ENCODE results near the gene LIPE. TPM values are rescaled to one million over a fixed set of nuclear protein-coding genes. Genes with fewer than 3 reads are reported as not detected.

LIPE gene, protein sequence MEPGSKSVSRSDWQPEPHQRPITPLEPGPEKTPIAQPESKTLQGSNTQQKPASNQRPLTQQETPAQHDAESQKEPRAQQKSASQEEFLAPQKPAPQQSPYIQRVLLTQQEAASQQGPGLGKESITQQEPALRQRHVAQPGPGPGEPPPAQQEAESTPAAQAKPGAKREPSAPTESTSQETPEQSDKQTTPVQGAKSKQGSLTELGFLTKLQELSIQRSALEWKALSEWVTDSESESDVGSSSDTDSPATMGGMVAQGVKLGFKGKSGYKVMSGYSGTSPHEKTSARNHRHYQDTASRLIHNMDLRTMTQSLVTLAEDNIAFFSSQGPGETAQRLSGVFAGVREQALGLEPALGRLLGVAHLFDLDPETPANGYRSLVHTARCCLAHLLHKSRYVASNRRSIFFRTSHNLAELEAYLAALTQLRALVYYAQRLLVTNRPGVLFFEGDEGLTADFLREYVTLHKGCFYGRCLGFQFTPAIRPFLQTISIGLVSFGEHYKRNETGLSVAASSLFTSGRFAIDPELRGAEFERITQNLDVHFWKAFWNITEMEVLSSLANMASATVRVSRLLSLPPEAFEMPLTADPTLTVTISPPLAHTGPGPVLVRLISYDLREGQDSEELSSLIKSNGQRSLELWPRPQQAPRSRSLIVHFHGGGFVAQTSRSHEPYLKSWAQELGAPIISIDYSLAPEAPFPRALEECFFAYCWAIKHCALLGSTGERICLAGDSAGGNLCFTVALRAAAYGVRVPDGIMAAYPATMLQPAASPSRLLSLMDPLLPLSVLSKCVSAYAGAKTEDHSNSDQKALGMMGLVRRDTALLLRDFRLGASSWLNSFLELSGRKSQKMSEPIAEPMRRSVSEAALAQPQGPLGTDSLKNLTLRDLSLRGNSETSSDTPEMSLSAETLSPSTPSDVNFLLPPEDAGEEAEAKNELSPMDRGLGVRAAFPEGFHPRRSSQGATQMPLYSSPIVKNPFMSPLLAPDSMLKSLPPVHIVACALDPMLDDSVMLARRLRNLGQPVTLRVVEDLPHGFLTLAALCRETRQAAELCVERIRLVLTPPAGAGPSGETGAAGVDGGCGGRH
- polyA plus RNA-seq (ENCODE audit: low read depth in 6 of 6) = 10 to 100 TPM in 4 of 6 donors, 1 to 10 TPM in 2; 7.2 to 16.5 (median 11.6) TPM

DNA sequence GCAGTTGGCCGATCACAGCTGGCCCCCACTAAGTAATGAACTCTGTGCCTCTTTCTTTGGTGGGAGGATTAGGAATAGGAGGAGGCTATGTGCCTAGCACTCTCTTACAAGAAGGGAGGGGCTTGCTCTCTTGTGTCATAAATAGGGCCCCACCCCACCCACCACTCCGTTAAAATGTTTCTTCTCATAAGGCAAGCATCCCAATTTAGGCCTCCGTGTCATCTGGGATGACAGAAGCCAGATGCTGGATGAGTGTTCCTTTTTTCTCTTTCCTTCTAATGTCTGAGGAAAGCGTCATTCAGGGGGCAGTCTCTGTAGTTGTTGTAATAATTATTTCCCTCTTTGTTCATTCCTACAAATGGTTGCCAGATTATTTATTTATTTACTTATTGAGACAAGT, at the start of gene LIPE:
Gene LIPE, minus strand, starts transcription at position 76 of the 400 bp plus-strand sequence. CDS start 239 bp downstream, outside the sequence.
- no peak for DNase-seq
- H3K4me1 Mint-ChIP-seq = peaks cover 15 to 27% (median 15%) of the 10 kb centered on the region in 3 donors
- H3K27me3 Mint-ChIP-seq = no peaks in the 10 kb centered on the region
- H3K27ac Mint-ChIP-seq = peak within 1 kb of the TSS in 3 of 6 donors; percentile 39 to 70 (median 44)
- H3K4me3 Mint-ChIP-seq = peak within 1 kb of the TSS in 3 of 8 donors; percentile 25 to 73 (median 65)
- H3K9me3 Mint-ChIP-seq = no peaks in the 10 kb centered on the region
- ATAC-seq (ENCODE audit: low read depth in 2 of 2) = no peak
- no peaks in the 10 kb centered on the region for H3K36me3 Mint-ChIP-seq

DNA sequence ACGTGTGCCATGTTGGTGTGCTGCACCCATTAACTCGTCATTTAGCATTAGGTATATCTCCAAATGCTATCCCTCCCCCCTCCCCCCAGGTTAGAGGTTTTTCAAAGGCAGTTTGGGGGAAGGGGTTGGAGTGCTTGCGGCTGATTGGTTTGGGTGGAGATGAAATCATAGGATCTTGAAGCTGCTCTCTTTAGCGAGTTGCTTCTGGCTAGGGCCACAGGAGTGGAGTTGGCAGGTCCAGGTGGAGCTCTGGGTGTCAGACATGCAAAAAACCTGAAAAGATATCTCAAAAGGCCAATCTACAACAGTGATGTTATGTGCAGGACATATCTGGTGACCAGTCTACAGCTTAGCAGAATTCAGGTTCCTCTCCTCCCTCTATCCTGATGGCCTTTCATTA, 48.2 kb upstream of the LIPE start:
- H3K4me3 Mint-ChIP-seq = no peak overlapping the region
- no peaks in the 10 kb centered on the region for H3K36me3 Mint-ChIP-seq
- H3K9me3 Mint-ChIP-seq = peaks cover 0 to 2% (median 0%) of the 10 kb centered on the region in 7 donors
- no peak for DNase-seq
- H3K4me1 Mint-ChIP-seq = peaks cover 0 to under 1% (median under 1%) of the 10 kb centered on the region in 3 donors
- peak overlapping the region in 1 of 6 donors; percentile 37 for H3K27ac Mint-ChIP-seq
- ATAC-seq (ENCODE audit: low read depth in 2 of 2) = no peak
- peaks cover 0 to 5% (median 0%) of the 10 kb centered on the region in 3 donors for H3K27me3 Mint-ChIP-seq

DNA sequence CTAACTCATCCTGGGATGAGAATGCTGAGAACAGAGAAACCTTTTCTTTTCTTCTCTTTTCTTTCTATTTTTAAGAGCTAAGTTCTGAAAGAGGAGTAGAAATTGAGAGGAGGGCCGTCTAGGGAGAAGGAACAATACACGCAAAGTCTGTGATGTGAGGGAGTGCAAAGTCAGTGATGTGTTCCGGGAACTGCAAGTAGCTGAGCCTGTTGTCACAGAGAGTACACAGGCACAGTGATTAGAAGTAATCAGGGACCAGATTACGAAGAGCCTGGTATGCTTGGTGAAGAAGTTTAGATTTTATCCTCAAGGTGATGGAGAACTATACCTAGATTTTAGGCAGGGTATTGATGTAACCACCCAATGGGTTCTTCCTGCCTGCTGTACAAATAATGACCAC, 47.6 kb upstream of the LIPE start:
- peaks cover 0 to 5% (median 0%) of the 10 kb centered on the region in 3 donors for H3K27me3 Mint-ChIP-seq
- DNase-seq = no peak
- no peak overlapping the region for H3K4me3 Mint-ChIP-seq
- H3K9me3 Mint-ChIP-seq = peaks cover 0 to 2% (median 0%) of the 10 kb centered on the region in 7 donors
- H3K36me3 Mint-ChIP-seq = no peaks in the 10 kb centered on the region
- H3K27ac Mint-ChIP-seq = no peak overlapping the region
- ATAC-seq (ENCODE audit: low read depth in 2 of 2) = no peak
- peaks cover 1 to 5% (median 2%) of the 10 kb centered on the region in 3 donors for H3K4me1 Mint-ChIP-seq

- ATAC-seq (ENCODE audit: low read depth in 2 of 2) = no peak
- peak overlapping the region in 1 of 6 donors; percentile 47 for H3K27ac Mint-ChIP-seq
These were observed 46.5 kb upstream of the LIPE start for GRCh38 chr19:42473686-42474085.

GRCh38 chr19:42472402-42473147, 45.4 kb upstream of the LIPE start:
- no peaks in the 10 kb centered on the region for H3K36me3 Mint-ChIP-seq
- DNase-seq (no peak), ATAC-seq (ENCODE audit: low read depth in 2 of 2) (no peak)
- H3K9me3 Mint-ChIP-seq = peaks cover 0 to 2% (median 0%) of the 10 kb centered on the region in 7 donors
- no peak overlapping the region for H3K4me3 Mint-ChIP-seq
- peaks cover 4 to 16% (median 11%) of the 10 kb centered on the region in 3 donors for H3K4me1 Mint-ChIP-seq
- H3K27me3 Mint-ChIP-seq = peaks cover 0 to 5% (median 0%) of the 10 kb centered on the region in 3 donors
- H3K27ac Mint-ChIP-seq = no peak overlapping the region

More at GRCh38 chr19:42473686-42474085, 46.5 kb upstream of the LIPE start:
- Mint-ChIP-seq H3K27me3 (peaks cover 0 to 5% (median 0%) of the 10 kb centered on the region in 3 donors), H3K4me3 (no peak overlapping the region), H3K4me1 (peaks cover 4 to 9% (median 5%) of the 10 kb centered on the region in 3 donors), H3K36me3 (no peaks in the 10 kb centered on the region), H3K9me3 (peaks cover 0 to 2% (median 0%) of the 10 kb centered on the region in 7 donors)
- DNase-seq = no peak

DNA sequence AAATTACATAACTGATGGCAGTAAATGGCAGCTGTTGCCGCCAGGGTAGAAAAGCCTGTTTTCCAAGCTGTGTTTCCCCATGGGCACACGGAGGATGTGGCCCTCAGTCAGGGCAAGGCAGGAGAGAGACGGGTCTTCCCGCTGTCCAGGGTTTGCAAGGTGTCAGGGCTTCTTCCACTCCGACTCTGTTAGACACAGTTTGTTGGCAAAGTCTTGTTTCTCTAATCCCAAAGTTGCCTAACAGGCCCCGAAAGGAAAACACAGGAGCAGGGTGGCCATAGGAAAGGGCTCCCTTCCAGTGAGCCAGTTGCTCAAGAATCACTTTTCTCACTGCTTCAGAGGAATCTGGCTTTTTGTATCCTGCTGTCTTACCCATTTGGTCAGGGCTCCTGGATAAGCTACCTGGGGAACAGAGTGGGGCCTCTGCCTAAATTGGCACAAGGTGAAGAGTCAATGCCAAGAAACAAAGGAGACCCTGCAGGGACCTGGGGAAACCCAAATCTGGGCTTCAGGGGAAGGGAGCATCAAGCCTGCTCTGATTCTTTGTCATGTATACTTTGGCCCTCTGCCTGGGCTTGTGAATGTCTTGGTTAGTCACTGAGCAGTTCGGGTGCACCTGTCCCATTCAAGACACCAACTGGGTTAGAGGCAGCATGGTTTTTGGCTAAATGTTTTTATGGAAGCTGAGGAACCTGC, 44.5 kb upstream of the LIPE start:
- Mint-ChIP-seq H3K4me3 (no peak overlapping the region), H3K27ac (no peak overlapping the region), H3K9me3 (no peaks in the 10 kb centered on the region), H3K36me3 (no peaks in the 10 kb centered on the region), H3K27me3 (peaks cover 0 to 5% (median 0%) of the 10 kb centered on the region in 3 donors), H3K4me1 (peaks cover 11 to 24% (median 19%) of the 10 kb centered on the region in 3 donors)
- DNase-seq (no peak), ATAC-seq (ENCODE audit: low read depth in 2 of 2) (no peak)

DNA sequence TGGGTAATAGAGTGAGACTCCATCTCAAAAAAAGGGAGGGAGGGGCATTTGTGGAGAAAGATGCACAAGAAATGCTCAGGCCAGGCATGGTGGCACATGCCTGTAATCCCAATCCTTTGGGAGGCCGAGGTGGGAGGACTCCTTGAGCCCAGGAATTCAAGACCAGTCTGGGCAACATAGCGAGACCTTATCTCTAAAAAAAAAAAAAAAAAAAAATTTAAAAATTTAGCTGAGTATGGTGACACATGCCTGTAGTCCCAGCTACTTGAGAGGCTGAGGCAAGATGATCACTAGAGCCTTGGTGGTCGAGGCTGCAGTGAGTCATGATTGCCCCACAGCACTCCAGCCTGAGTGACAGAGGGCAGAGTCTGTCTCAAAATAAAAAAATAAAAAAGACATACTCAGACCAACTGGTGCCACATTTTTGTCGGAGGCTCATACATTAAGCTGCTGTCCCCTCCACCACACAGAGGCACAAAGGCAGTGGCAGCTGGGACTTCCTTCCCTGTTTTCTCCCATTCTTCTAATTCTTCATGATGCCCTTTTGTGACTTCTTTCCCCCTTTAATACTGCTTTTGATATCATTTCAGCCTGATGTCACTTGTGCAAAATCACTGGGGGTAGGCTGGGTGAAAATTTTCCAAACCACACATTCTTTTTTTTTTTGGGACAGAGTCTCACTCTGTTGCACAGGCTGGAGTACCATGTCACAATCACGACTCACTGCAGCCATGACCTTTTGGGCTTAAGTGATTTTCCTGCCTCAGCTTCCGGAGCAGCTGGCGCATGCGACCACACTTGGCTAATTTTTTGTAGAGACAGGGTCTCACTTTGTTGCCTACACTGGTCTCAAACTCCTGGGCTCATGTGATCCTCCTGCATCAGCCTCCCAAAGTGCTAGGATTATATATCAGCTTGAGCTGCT, 42.4 kb upstream of the LIPE start:
- H3K27ac Mint-ChIP-seq = peak overlapping the region in 1 of 6 donors; percentile 84
- ATAC-seq (ENCODE audit: low read depth in 2 of 2) (no peak), DNase-seq (no peak)
- no peaks in the 10 kb centered on the region for H3K9me3 Mint-ChIP-seq
- H3K4me1 Mint-ChIP-seq = peaks cover 25 to 46% (median 34%) of the 10 kb centered on the region in 3 donors
- peak overlapping the region in 1 of 8 donors; percentile 25 for H3K4me3 Mint-ChIP-seq
- peaks cover 0 to 5% (median 0%) of the 10 kb centered on the region in 3 donors for H3K27me3 Mint-ChIP-seq
- no peaks in the 10 kb centered on the region for H3K36me3 Mint-ChIP-seq

DNA sequence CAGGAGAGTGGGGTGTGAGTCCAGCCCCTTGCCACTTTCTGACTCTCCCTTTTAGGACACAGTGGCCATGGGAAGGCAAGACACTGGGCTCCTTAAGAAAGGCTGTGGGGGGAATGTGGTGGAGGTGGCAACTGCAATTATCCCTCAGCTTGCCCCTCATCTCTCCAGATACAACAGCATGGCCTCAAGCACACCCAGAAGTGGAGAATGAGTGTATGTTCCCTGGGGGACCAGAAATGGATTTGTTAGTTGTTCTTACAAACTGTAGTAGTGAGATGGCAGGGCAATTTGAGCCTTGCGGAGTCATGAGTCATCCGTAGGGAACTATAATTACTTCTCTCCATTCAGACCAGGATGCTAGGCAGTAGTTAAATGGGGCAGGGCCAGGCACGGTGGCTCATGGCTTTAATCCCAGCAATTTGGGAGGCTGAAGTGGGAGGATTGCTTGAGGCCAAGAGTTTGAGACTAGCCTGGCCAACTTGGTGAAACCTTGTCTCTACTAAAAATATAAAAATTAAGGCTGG, 41.1 kb upstream of the LIPE start:
- Mint-ChIP-seq H3K36me3 (no peaks in the 10 kb centered on the region), H3K9me3 (no peaks in the 10 kb centered on the region), H3K27me3 (peaks cover 0 to 5% (median 0%) of the 10 kb centered on the region in 3 donors), H3K4me1 (peaks cover 28 to 54% (median 34%) of the 10 kb centered on the region in 3 donors), H3K27ac (peak overlapping the region in 1 of 6 donors; percentile 6), H3K4me3 (peak overlapping the region in 1 of 8 donors; percentile 66)
- ATAC-seq (ENCODE audit: low read depth in 2 of 2) (no peak), DNase-seq (no peak)

- Mint-ChIP-seq H3K4me1 (peaks cover 36 to 62% (median 44%) of the 10 kb centered on the region in 3 donors), H3K9me3 (no peaks in the 10 kb centered on the region), H3K27me3 (no peaks in the 10 kb centered on the region), H3K36me3 (no peaks in the 10 kb centered on the region), H3K4me3 (peak overlapping the region in 6 of 8 donors; percentile 22 to 91 (median 74)), H3K27ac (peak overlapping the region in 5 of 6 donors; percentile 14 to 94 (median 92))
- DNase-seq (no peak), ATAC-seq (ENCODE audit: low read depth in 2 of 2) (no peak)
These were observed 40.1 kb upstream of the LIPE start for GRCh38 chr19:42467183-42467760.

GRCh38 chr19:42466521-42467182, 39.5 kb upstream of the LIPE start:
- H3K36me3 Mint-ChIP-seq = no peaks in the 10 kb centered on the region
- H3K27me3 Mint-ChIP-seq = no peaks in the 10 kb centered on the region
- peaks cover 38 to 68% (median 46%) of the 10 kb centered on the region in 3 donors for H3K4me1 Mint-ChIP-seq
- ATAC-seq (ENCODE audit: low read depth in 2 of 2) (no peak), DNase-seq (no peak)
- H3K27ac Mint-ChIP-seq = peak overlapping the region; percentile 63 to 95 (median 92)
- peak overlapping the region in 6 of 8 donors; percentile 11 to 91 (median 74) for H3K4me3 Mint-ChIP-seq
- no peaks in the 10 kb centered on the region for H3K9me3 Mint-ChIP-seq
